ENCODE results near the gene RERGL.

DNA sequence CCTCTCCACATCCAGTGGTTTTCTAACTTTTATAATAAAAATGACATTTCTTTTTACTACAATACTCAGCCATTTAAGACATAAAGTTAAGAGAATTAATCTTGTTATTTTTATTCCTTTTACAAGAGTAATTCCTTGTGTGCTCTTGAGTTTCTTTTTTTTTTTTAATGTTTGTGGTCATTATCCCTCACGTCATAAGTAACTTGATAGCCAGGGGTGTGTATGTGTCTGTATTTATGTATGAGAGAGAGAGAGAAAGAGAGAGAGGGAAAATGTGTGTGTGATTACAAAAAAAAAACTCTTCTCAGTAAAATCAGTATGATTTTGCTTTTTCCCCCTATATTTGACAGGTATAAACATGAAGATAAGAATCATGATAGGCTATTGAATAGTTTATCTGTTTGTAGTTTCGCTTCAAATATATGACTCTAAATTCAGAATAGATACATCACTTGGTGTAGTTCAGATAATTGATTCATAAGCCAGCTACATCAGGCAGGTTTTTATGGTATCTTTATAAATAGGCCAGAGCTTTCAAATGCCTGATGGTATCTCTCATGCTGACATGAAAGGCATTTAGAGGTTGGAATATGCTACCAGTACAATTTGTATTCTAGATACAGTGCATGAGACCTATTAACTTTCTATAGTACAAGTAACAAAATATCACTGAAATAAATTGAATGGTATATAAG lies 34.9 kb downstream of the RERGL start:
- TF ChIP-seq EZH2 (IDR thresholded peaks at IDR 0.05; ENCODE audit: low read length, missing control alignments), result no peak
- TF ChIP-seq, protein P1, sequence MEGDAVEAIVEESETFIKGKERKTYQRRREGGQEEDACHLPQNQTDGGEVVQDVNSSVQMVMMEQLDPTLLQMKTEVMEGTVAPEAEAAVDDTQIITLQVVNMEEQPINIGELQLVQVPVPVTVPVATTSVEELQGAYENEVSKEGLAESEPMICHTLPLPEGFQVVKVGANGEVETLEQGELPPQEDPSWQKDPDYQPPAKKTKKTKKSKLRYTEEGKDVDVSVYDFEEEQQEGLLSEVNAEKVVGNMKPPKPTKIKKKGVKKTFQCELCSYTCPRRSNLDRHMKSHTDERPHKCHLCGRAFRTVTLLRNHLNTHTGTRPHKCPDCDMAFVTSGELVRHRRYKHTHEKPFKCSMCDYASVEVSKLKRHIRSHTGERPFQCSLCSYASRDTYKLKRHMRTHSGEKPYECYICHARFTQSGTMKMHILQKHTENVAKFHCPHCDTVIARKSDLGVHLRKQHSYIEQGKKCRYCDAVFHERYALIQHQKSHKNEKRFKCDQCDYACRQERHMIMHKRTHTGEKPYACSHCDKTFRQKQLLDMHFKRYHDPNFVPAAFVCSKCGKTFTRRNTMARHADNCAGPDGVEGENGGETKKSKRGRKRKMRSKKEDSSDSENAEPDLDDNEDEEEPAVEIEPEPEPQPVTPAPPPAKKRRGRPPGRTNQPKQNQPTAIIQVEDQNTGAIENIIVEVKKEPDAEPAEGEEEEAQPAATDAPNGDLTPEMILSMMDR (conservative IDR thresholded peaks at IDR 0.05 in 1 of 2, IDR thresholded peaks at IDR 0.05 in 1 of 2; ENCODE audit: low read depth in 1 of 2, low read length in 2 of 2), result no peak

Data from fibroblast of lung (primary cell).